AG08396 (cell line): ENCODE measurements around the gene PDE4D.

ENCODE experiments used
- DNase-seq: peaks from one replicate; pipeline ENCODE4 v3.0.0; 2012; ENCODE audit warnings: low spot score, mixed read lengths

PDE4D gene

DNA sequence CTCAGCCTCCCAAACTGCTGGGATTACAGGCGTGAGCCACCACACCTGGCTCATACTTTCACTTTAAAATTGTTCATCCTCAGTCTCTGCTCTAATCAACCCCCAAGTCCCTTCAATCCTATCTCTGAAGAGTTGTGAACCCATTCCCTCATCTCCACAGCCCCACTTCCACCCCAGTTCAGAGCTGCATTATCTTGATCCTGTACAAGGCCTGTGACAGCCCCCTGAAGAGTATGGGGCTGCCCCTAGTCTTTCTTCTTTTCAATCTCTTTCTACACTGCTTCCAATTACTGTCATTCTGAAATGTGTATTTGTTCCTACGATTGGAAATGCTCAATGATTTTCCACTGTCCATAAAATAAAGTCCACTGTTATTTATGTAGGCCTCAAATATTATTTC lies 722.4 kb downstream of the PDE4D start:
- DNase-seq = no peak

DNA sequence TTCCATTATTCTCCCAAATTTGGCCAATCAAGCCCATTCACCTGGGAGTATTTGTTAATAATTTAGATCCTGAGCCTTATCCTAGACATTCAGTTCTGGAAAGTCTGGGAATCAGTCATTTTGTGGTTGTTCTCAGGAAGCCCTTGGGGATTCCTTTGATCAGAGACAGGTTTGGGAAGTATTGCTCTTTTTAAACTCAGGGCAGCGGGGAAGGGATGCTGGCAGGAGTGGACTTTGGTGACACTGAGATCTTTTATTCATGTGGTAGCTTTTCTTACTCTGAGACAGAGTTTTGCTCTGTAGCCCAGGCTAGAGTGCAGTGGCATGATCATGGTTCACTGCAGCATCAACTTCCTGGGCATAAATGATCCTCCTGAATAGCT lies 723.8 kb downstream of the PDE4D start:
- no peak for DNase-seq

GRCh38 chr5:59169081-59169767 lies 724.3 kb downstream of the PDE4D start:
- DNase-seq = no peak

DNA sequence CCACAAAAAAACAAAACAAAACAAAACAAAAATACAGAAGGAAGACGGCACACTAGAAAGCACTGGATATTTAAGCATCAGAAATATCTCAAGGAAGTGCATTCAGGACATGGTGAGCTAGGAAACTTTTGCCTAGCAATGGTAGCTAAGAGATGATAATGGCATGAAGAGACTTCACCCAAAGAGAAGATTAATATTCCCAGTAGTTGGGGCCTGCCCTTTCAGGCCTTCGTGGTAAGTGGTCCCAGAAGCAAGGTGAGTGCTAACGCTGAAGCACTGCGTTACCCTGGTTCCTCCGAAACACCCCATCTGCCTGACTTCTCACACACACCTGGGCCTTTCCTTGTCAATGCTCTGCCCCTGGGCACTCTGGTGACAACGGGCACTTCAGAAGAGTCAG lies 725.5 kb downstream of the PDE4D start:
- DNase-seq = no peak

- DNase-seq = no peak
Measured at GRCh38 chr5:59164041-59164830, 729.3 kb downstream of the PDE4D start.

- DNase-seq = no peak
Measured at GRCh38 chr5:59161221-59162105, 732.1 kb downstream of the PDE4D start.

GRCh38 chr5:59158637-59159391 lies 734.7 kb downstream of the PDE4D start:
- DNase-seq = no peak

DNA sequence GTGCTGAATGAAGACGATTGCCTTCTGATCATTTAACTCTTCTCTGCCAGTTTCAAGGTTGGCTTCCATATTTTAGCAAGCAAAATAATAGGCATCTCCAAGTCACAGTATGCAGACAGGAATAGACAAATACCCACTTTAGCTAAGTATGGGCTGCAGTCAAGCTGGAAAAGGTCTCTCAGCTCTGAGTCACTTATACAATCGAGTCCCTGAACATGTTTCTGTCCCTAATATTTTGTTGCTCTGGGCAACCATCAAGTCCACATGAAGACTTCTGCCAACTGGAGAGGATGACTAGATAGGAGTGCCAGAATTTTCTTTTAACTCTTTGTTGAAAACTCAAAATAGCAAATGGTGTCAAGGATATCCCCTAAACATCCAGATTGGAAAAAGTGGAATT lies 735.4 kb downstream of the PDE4D start:
- no peak for DNase-seq

- no peak for DNase-seq
Measured at GRCh38 chr5:59157068-59157467, 736.5 kb downstream of the PDE4D start.

DNA sequence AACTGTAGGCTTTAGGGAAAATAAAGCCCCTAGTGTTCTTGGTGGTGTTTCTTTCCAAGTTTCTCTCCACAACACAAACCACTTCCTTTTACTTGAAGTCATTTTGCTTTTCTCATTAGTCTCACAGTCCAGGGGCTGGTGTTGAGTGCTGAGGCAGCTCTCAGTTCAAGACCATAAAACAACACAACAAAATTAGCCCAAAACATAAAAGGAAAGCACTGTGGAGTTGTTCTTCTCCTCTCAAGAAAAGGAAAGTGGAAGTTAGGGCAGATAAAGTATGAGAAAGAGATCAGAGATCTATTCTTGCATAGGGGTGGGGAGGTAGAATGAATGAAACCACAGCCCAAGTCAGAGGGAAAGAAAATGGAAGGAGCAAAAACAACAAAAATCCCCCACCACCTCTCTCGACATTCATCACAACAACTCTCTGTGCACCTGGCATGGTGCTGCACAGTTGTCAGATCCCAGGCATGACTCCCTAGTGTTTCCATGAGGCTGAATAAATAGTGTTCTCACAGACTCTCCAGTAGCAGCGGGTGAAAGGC lies 740.8 kb downstream of the PDE4D start:
- DNase-seq = no peak

DNA sequence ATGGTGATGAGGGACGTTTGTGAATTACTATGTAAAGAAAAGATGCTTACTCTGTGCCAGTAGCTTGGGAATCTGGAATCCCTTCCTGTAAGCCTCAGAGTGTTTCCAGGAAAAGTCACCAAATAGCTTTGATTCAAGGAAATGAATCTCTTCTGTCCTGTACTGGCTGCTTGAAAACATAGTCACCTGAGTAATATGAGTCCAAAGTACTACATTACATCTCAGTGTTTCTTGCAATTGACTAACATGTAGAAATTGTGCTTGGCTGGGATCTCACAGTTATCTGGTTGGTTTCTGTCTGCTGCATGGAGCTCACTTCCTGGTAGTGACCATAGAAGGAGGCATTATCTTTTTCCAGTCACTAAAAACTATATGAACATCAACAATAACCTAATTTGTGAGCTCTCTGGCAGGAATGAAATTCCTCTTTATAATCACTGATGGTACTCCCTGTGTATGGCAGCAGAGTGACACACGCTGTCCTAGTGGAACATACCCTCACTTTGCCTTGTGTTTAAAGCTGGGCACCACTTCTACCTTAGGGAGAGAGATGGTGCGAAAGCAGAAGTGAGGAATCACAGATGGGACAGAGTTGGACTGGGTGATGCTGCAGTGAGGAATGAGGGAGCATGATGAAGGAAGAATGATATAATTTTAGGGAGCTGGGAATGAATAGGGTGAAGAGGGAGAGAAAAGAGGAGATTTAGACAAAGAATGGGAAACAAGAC lies 742.2 kb downstream of the PDE4D start:
- DNase-seq = no peak

GRCh38 chr5:59149827-59150226 lies 743.7 kb downstream of the PDE4D start:
- DNase-seq = no peak

DNA sequence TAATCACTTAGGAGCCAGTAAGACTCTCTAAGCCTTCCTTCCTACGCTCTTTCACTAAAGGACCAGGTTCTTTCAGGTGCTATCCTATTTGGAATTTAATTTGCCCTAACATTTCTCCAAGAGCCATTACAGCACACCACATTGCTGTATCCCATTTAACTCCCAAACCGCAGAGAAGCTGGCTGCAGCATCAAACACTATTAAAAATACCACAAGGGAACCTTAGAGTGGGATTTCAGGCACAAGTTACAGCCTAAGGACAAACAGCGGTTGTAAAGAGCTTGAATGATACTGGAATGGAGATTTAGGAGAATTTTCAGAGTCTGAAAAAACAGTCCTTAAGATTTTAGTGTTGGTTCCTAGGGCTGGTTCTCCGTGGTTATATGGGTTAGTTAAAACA lies 744.3 kb downstream of the PDE4D start:
- no peak for DNase-seq

- DNase-seq = no peak
Measured at GRCh38 chr5:59146729-59147128, 746.8 kb downstream of the PDE4D start.

DNA sequence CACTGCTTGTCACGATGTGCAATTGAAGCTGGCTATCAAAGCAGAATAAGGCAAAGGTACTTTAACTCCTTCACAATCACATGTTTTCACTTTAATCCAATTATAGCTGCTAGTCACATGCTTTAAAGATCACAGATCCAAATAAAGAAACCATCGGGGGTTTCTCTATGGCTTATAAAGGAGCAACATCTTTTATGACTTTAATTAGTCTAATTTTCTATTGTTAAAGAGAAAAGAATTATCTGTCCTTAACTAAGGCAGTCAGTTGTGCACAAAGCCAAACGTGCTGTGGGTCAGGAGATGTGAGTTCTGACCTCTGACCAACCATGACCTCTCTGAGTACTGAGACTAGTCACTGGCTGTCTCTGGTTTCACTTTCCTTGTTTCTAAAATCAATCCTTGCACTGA lies 749.6 kb downstream of the PDE4D start:
- DNase-seq = no peak

DNA sequence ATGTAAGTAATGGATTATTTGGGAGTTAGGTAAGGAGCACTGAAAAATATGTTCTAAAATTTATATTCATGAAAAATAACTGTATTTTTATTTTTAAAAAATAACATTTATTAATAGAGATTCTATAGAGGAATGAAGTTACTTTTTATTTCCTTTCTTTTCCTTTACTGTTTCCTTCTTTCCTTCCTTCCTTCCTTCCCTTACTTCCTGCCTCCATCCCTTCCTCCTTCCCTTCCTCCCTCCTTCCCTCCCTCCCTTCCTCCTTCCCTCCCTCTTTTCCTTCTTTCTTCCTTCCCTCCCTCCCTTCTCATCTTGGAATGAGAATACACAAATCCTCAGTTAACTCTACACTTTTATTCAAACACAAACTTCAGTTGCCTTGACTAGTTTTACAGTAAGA lies 750.6 kb downstream of the PDE4D start:
- DNase-seq = no peak

- no peak for DNase-seq
Measured at GRCh38 chr5:59142138-59142537, 751.4 kb downstream of the PDE4D start.

- no peak for DNase-seq
Measured at GRCh38 chr5:59140133-59140532, 753.4 kb downstream of the PDE4D start.

GRCh38 chr5:59139695-59140094 lies 753.8 kb downstream of the PDE4D start:
- DNase-seq = no peak

GRCh38 chr5:59138509-59138908 lies 755.0 kb downstream of the PDE4D start:
- DNase-seq = no peak

- no peak for DNase-seq
Measured at GRCh38 chr5:59137846-59138245, 755.7 kb downstream of the PDE4D start.
